HG02610 (cell line): ENCODE results near the gene TPD52L1.

ENCODE experiments used
- ATAC-seq: cut with Tn5 transposase; IDR thresholded peaks from one replicate; pipeline ENCODE4 v1.9.1; 2021; ENCODE audit warnings: mild to moderate bottlenecking, moderate library complexity; ENCODE audit not compliant: unreplicated experiment

TPD52L1 gene

GRCh38 chr6:125233202-125233601 is 79.6 kb downstream of the TPD52L1 start:
- ATAC-seq, result no peak

DNA sequence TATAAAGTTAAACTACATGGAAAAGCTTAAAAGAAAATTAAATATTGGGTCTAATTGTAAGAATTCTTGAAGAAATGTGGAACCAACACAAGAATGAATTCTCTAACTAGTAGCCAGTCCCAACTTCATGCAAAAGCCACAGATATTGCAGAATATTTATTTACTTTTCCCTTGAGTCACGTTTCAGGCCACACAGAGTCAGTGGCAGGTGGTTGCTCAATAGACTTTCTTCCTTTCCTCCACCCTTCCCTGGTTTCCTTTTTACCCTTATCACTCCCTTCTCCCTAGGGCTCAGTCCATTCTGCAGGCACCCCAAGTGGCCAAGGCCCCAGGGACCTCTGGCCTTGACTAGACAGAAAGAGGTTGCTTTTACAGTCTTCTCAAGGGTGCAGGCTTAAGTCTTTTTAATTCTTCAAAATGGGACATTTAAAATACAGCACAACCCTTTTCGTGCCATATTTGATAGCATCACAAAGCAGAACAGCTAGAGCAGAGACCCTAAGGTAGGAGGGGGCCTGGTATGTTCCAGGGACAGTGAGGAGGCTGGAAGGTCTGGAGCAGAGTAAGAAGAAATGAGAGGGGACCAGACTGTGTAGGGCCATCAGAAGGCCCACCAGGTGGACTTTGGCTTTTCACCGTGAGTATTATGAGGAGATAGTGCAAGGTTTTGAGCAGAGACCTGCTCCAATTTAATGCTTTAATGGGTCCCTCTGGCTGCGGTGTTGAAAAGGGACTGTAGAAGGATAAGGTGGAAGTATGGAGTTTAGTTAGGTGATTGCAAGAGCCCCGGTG is 83.2 kb downstream of the TPD52L1 start:
- no peak for ATAC-seq

DNA sequence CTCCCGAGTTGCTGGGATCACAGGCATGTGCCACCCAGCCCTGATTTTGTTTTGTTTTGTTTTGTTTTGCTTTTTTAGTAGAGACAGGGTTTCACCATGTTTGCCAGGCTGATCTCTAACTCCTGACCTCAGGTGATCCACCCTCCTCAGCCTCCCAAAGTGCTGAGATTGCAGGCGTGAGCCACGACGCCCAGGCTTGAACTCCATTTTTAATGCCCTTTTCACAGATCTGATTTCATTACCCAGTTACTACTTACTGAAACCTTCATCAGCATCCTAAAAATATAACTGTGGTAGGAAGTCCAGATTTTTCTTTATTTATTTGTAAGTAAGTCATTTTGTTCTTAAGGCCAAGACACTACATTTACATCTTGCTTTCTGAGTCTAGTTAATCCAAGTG is 84.2 kb downstream of the TPD52L1 start:
- ATAC-seq, result no peak

- ATAC-seq, result no peak
These were observed 91.5 kb downstream of the TPD52L1 start for GRCh38 chr6:125245109-125245508.

GRCh38 chr6:125245523-125246264 is 92.1 kb downstream of the TPD52L1 start:
- no peak for ATAC-seq

GRCh38 chr6:125246566-125246965 is 93.0 kb downstream of the TPD52L1 start:
- no peak for ATAC-seq

DNA sequence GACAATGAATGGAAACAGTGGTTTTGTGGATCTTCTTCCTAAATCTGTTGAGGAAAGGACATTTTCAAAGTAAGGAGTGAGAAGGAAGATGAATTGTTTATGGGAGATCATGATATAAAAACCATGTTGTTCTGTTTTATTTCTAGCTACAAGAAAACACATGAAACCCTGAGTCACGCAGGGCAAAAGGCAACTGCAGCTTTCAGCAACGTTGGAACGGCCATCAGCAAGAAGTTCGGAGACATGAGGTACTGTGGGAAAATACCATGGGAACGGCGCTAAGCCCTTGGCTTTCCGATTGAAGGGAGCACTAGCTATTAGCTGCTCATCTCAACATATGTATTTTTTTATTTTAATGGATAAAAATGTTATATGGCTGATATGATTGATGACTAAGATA is 94.6 kb downstream of the TPD52L1 start:
- ATAC-seq, result no peak

- no peak for ATAC-seq
These were observed 96.9 kb downstream of the TPD52L1 start for GRCh38 chr6:125250511-125250910.

DNA sequence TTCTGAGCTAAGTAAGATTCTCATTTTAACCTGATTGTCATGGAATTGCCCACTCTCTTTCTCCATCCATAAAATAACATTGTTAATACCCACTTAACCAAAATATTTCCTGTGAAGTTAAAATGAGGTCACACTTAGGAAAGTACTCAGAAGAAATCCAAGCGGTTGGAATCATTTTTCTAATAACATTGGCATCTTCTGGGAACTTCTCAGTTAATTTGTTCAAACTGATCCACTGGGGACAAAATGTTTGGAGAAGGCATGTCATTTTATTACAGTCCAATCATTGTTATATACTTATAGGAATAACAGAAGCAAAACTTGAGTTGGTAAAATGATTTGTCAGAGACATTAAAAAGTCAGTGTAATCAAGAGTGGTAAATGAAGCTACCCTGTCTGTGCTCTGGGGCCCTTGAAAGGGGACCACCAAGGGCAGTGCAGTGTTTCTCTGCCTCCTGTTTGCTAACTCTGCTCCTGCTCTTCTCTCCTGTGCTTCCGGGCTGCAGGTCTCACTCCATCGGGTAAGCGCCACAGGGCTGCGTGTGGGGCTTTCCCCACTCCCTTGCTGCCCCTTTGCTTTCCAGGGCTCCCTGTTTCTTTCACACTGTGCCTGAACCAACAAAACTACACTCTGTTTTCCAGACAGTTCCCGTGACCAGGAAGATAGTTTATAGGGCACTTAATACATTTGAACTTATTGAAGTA is 98.1 kb downstream of the TPD52L1 start:
- no peak for ATAC-seq

- ATAC-seq, result no peak
These were observed 99.3 kb downstream of the TPD52L1 start for GRCh38 chr6:125252891-125253290.

DNA sequence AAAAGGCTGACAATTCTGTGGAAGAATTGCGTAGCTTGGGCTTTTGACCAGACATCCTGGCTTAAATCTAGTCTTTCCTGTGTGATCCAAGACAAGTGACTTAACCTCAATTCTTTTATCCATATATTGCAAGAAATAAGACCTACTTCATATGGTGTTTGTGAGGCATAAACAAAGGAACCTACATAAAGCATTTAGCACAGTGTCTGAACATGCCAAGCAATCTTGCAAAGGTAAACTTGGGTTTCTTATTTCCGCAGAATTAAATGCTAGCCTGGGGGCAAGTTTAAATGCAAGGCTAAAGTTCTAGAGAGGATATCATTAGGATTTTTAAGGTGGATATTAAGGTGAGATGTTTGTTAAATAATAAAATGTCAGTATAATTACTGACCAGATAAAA is 100.3 kb downstream of the TPD52L1 start:
- ATAC-seq, result no peak

- no peak for ATAC-seq
These were observed 100.7 kb downstream of the TPD52L1 start for GRCh38 chr6:125254321-125254720.

- ATAC-seq, result no peak
These were observed 101.6 kb downstream of the TPD52L1 start for GRCh38 chr6:125255201-125255600.

GRCh38 chr6:125257351-125257750 is 103.8 kb downstream of the TPD52L1 start:
- no peak for ATAC-seq

GRCh38 chr6:125258651-125259353 is 105.2 kb downstream of the TPD52L1 start:
- ATAC-seq, result peak; percentile 66

DNA sequence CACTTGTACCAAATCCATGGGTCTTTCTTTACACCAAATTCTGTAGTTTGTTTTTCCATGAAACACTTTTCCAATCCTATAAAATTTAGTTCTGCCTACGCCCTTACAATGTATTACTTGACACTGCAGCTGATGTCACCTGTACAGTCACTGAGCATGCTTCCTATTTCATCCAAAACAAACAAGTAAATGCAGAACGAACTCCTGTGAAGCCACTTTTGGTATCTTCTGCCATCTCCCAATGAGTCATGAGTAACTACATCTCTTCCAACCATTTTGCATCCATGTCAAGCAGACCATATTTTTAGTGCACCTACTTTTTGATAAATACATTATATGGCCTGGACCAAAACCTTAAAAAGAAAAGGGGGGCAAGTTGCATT is 105.8 kb downstream of the TPD52L1 start:
- ATAC-seq, result no peak

DNA sequence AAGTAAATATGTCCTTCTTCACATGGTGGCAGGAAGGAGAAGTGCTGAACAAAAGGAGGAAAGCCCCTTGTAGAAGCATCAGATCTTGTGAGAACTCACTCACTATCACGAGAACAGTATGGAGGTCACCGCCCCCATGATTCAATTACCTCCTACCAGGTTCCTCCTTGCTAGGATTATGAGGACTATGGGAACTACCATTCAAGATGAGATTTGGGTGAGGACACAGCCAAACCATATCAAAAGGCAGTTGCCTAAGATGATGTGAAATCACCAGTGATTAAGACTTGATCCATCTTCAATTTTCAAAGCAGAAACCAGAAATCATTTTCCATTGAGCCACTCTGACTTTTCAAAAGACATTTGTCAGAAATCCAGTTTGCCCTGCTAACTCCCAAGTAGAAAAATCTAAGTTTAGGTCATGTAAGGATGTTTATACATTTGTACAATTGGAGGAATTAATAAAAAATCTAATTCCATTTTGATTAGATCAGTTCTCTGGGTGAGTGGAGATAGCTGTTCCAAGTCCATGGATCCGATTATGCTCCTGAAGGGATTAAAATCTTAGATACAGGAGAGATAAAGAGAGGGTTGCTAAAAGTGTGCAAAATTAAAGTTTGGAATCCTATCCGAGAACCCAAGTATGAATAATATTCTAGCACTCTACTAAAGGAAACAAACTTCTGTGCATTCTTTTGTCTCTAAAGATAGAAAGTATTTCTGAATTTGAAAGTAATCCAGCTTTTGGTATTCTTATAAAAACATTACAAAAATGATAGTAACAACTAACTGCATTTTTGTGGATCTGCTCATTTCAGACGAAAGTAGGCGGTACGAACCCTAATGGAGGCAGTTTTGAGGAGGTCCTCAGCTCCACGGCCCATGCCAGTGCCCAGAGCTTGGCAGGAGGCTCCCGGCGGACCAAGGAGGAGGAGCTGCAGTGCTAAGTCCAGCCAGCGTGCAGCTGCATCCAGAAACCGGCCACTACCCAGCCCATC is 108.7 kb downstream of the TPD52L1 start:
- ATAC-seq, result no peak

GRCh38 chr6:125264476-125264875 is 110.9 kb downstream of the TPD52L1 start:
- ATAC-seq, result no peak

GRCh38 chr6:125267806-125268523 is 114.4 kb downstream of the TPD52L1 start:
- no peak for ATAC-seq
